ENCODE results near the gene CDS1. TPM values are rescaled to one million over a fixed set of nuclear protein-coding genes. Genes with fewer than 3 reads are reported as not detected.

CDS1 gene
- total and polyA plus RNA-seq, 2 experiments from 2014 or later, result 0.04 TPM; not detected in 1

DNA sequence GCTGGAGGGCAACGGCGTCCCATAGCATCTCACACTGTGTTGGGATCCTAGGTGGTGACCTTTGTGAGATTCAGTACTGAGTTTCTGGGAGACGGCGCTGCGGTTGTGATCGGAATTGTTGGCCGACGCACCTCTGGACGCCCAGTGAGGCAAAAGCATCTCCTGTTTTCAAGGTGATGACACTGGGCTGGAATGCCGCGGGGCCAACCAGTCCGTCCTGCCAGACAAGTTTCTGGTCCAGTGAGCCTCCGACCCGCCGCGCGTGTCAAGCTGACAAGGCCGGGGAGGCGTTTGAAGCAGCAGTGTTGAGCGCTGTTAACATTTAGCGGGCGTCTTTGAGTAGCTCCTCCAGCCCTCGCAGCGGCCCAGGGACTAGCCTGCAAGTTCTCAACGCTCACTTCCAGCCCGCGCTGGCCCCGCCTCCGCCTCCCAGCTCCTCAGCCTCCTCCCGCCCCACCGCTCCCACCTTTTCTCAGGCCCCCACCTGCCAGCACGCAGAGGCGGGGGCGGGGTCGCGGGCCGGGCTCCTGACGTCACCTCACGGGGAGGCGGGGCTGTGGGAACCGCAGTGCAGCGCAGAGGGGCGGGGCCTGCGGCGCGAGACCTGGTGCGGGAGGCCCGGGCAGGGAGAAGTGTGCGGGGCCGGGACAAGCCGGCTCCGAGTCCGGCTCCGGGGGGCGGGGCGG is 482 bp upstream of the CDS1 start:
- H3K79me2 ChIP-seq (ENCODE audit: insufficient read depth), result no peaks in the 10 kb centered on the region
- DNase-seq, result peak; percentile 67
- H3K4me3 ChIP-seq, result peak overlapping the region; percentile 72
- no peaks in the 10 kb centered on the region for H3K9me2 ChIP-seq (ENCODE audit: insufficient read depth)
- WGBS, 2 experiments (ENCODE audit: low coverage in 1 of 2, low lambda C conversion rate in 2 of 2, missing lambda C conversion rate in 2 of 2), result 4 to 10% methylated on average over 22 to 54 of the region's 56 CpGs
- H3F3A ChIP-seq (ENCODE audit: insufficient read depth), result no peaks in the 10 kb centered on the region
- H2AFZ ChIP-seq, result peak overlapping the region; percentile 79
- H3K4me1 ChIP-seq (ENCODE audit: insufficient read depth), result no peaks in the 10 kb centered on the region
- no peaks in the 10 kb centered on the region; the same call in 1 of the 2 replicates for H4K20me1 ChIP-seq (ENCODE audit: insufficient read depth)
- no peaks in the 10 kb centered on the region for H3K9me3 ChIP-seq (ENCODE audit: low read depth)
- H3K36me3 ChIP-seq (ENCODE audit: low read depth), result no peaks in the 10 kb centered on the region
- no peak for TF ChIP-seq EZH2 (IDR thresholded peaks at IDR 0.05; ENCODE audit: insufficient read depth, poor library complexity, severe bottlenecking)
- no peak for TF ChIP-seq EZH2phosphoT487 (IDR thresholded peaks at IDR 0.05; ENCODE audit: insufficient read depth, low read depth)
- no peak overlapping the region for H3K9ac ChIP-seq
- H3K27ac ChIP-seq, result no peak overlapping the region
- H3K4me2 ChIP-seq (ENCODE audit: unreplicated experiment), result peak overlapping the region; percentile 77
- in situ Hi-C loops (cut with MboI), result no loop called here
- peaks cover 29% of the 10 kb centered on the region for H3K27me3 ChIP-seq (replicated peaks; ENCODE audit: insufficient read depth)

DNA sequence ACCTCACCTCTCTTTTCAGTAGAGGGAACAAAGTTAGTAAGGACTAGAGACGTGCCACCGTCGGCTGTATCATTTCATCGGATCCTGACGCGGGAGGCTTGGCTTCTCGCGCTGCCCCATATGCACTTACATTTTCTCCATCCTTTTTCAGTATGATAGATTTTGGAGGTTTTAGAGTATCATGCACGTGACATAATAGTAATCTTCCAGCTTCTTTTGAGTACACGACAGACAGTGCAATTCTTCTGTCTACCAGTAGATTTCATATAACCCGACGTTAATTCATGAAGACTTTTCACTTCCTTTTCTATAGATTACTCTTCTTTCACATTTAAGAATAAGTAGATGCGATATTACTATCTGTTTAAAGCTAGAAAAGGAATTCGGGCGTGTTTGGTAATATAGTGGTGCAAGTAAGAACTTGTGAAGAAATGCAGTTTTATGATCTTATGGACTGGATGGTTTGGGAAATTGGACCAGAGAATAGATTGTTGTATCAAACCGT is 1.0 kb downstream of the CDS1 start:
- Histone ChIP-seq H3K27ac (no peak overlapping the region), H3K9ac (no peak overlapping the region), H3K27me3 (replicated peaks; ENCODE audit: insufficient read depth) (peaks cover 29% of the 10 kb centered on the region), H3K4me3 (peak overlapping the region; percentile 72), H4K20me1 (ENCODE audit: insufficient read depth) (no peaks in the 10 kb centered on the region; the same call in 1 of the 2 replicates), H3K79me2 (ENCODE audit: insufficient read depth) (no peaks in the 10 kb centered on the region), H3K9me2 (ENCODE audit: insufficient read depth) (no peaks in the 10 kb centered on the region), H3K9me3 (ENCODE audit: low read depth) (no peaks in the 10 kb centered on the region), H3K36me3 (ENCODE audit: low read depth) (no peaks in the 10 kb centered on the region), H3K4me1 (ENCODE audit: insufficient read depth) (no peaks in the 10 kb centered on the region), H3F3A (ENCODE audit: insufficient read depth) (no peaks in the 10 kb centered on the region), H2AFZ (peak overlapping the region; percentile 79), H3K4me2 (ENCODE audit: unreplicated experiment) (peak overlapping the region; percentile 77)
- TF ChIP-seq EZH2 (IDR thresholded peaks at IDR 0.05; ENCODE audit: insufficient read depth, poor library complexity, severe bottlenecking) (peak; percentile 99), EZH2phosphoT487 (IDR thresholded peaks at IDR 0.05; ENCODE audit: insufficient read depth, low read depth) (no peak; the same call in none of the 2 replicates)
- in situ Hi-C loops (cut with MboI), result no loop called here
- WGBS, 2 experiments (ENCODE audit: low coverage in 1 of 2, low lambda C conversion rate in 2 of 2, missing lambda C conversion rate in 2 of 2), result 15 to 16% methylated on average over 16 of the region's 16 CpGs
- DNase-seq, result peak; percentile 37

DNA sequence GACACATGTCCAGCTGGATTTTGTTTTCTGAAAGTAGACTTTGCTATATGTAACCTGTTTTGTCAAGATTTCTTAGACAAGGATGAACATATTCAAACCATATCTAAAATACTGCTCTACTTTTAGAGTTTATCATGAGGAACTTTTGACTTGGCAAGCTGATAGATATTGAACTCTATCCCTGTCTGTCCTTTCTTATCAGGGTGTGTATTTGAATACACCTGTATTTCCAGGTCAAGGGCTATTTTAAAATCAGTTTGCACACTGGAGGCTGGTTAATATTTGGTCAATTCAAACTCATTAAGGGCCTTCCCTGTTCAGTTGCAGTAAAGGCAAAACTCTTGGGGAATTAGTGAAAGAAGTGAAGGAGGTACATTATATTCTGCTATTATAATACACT is 2.3 kb downstream of the CDS1 start:
- no peaks in the 10 kb centered on the region for H3K36me3 ChIP-seq (ENCODE audit: low read depth)
- H2AFZ ChIP-seq, result no peak overlapping the region
- H3K27ac ChIP-seq, result no peak overlapping the region
- no peak overlapping the region for H3K4me3 ChIP-seq
- no peaks in the 10 kb centered on the region; the same call in 1 of the 2 replicates for H4K20me1 ChIP-seq (ENCODE audit: insufficient read depth)
- H3K27me3 ChIP-seq (replicated peaks; ENCODE audit: insufficient read depth), result peaks cover 29% of the 10 kb centered on the region
- no peaks in the 10 kb centered on the region for H3F3A ChIP-seq (ENCODE audit: insufficient read depth)
- no peaks in the 10 kb centered on the region for H3K9me3 ChIP-seq (ENCODE audit: low read depth)
- no peaks in the 10 kb centered on the region for H3K9me2 ChIP-seq (ENCODE audit: insufficient read depth)
- H3K9ac ChIP-seq, result no peak overlapping the region
- no peak for DNase-seq
- TF ChIP-seq EZH2phosphoT487 (IDR thresholded peaks at IDR 0.05; ENCODE audit: insufficient read depth, low read depth), result no peak
- no peak for TF ChIP-seq EZH2 (IDR thresholded peaks at IDR 0.05; ENCODE audit: insufficient read depth, poor library complexity, severe bottlenecking)
- H3K79me2 ChIP-seq (ENCODE audit: insufficient read depth), result no peaks in the 10 kb centered on the region
- in situ Hi-C loops (cut with MboI), result no loop called here
- H3K4me1 ChIP-seq (ENCODE audit: insufficient read depth), result no peaks in the 10 kb centered on the region
- H3K4me2 ChIP-seq (ENCODE audit: unreplicated experiment), result no peak overlapping the region

DNA sequence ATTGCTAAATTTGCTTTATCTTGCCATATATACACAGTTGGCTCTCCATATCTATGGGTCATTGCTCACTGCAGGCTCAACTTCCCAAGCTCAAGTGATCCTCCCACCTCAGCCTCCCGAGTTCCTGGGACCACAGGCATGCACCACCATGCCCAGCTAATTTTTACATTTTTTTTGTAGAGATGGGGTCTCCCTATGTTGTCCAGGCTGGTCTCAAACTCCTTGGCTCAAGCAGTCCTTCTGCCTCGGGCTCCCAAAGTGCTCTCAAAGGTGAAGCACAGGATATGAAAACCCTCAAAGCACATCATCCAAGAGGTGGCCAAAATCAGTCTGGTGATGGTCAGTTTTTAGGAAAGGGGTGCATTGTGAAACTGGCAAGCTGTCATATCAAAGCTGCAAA is 11.8 kb downstream of the CDS1 start:
- H3K9ac ChIP-seq, result no peak overlapping the region
- H3K9me3 ChIP-seq (ENCODE audit: low read depth), result no peaks in the 10 kb centered on the region
- H3F3A ChIP-seq (ENCODE audit: insufficient read depth), result no peaks in the 10 kb centered on the region
- no peak overlapping the region for H2AFZ ChIP-seq
- H3K9me2 ChIP-seq (ENCODE audit: insufficient read depth), result no peaks in the 10 kb centered on the region
- no peaks in the 10 kb centered on the region for H3K36me3 ChIP-seq (ENCODE audit: low read depth)
- in situ Hi-C loops (cut with MboI), result no loop called here
- 32 to 48% methylated on average over 2 of the region's 2 CpGs for WGBS, 2 experiments (ENCODE audit: low coverage in 1 of 2, low lambda C conversion rate in 2 of 2, missing lambda C conversion rate in 2 of 2)
- no peaks in the 10 kb centered on the region for H3K79me2 ChIP-seq (ENCODE audit: insufficient read depth)
- no peaks in the 10 kb centered on the region for H3K27me3 ChIP-seq (replicated peaks; ENCODE audit: insufficient read depth)
- no peaks in the 10 kb centered on the region for H4K20me1 ChIP-seq (ENCODE audit: insufficient read depth)
- no peak overlapping the region for H3K4me3 ChIP-seq
- DNase-seq, result no peak
- TF ChIP-seq EZH2phosphoT487 (IDR thresholded peaks at IDR 0.05; ENCODE audit: insufficient read depth, low read depth) (no peak), EZH2 (IDR thresholded peaks at IDR 0.05; ENCODE audit: insufficient read depth, poor library complexity, severe bottlenecking) (no peak)
- H3K27ac ChIP-seq, result no peak overlapping the region
- H3K4me2 ChIP-seq (ENCODE audit: unreplicated experiment), result no peak overlapping the region
- no peaks in the 10 kb centered on the region for H3K4me1 ChIP-seq (ENCODE audit: insufficient read depth)
